Suprapubic skin (tissue), 3 donors: ENCODE results near the gene SLC9A9.

Experiments
- CTCF ChIP-seq, 2 donors: fragments of 200-600 bp in 1 of 2; fragments of 450-650 bp in 1 of 2; sonication (generic) in 1 of 2; IDR thresholded peaks; one replicate each; pipeline ENCODE4 v1.5.1; 2016 to 2019; ENCODE audit warnings: antibody characterized with exemption in 2 of 2, mild to moderate bottlenecking in 1 of 2, moderate library complexity in 1 of 2
- POLR2A ChIP-seq, 2 donors: fragments of 450-650 bp; IDR thresholded peaks; one replicate each; pipeline ENCODE4 v1.6.1; 2017; ENCODE audit warnings: antibody characterized with exemption in 2 of 2, mild to moderate bottlenecking in 2 of 2, moderate library complexity in 2 of 2

DNA sequence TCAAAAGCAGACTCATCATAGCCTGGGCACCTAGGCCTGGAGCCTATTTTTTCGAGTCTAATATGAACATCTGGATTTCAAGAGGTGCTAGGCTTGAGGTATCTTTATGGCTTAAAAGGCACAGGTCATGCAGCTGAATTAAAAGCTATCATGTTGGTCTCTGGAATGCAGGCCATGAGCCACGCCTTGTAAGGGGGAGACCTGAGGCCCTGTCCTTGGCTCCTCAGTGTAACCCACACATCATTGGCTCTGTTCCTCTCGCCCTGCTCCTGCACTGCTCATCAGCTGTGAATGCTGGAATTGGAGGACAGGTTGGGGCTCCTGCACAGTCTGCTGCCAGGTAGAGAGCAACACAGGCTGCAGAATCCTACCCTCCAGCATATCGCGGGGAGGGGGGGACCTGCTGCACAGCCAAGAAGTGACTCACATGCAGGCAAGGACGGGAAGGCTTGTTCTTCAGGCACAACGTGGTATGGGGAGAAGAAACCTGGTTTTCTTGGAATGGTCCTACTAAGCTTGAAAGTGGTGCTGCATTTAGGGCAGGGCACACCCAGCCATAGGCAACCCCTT is 582.7 kb downstream of the SLC9A9 start:
- TF ChIP-seq CTCF (IDR thresholded peaks at IDR 0.05) (no peak), POLR2A (IDR thresholded peaks at IDR 0.05) (no peak)
